Right lobe of liver (tissue), 6 donors: ENCODE measurements around the gene IL17F. TPM values are rescaled to one million over a fixed set of nuclear protein-coding genes. Genes with fewer than 3 reads are reported as not detected.

Experiments
- ATAC-seq, 4 donors: fragments of 200-7000 bp; cut with Tn5 transposase; one replicate each; pipeline ENCODE4 v1.9.1; 2020; ENCODE audit warnings: mild to moderate bottlenecking in 4 of 4, moderate library complexity in 4 of 4
- DNase-seq, 3 donors: peaks; one replicate each; pipeline ENCODE4 v3.0.0-alpha.2; 2020
- H3K27ac ChIP-seq, 3 donors: fragments of 200-600 bp; one replicate each; pipeline ENCODE4 v1.8.0; 2022
- H3K27me3 ChIP-seq, 2 donors: fragments of 200-600 bp; one replicate each; pipeline ENCODE4 v1.8.0; 2022
- H3K36me3 ChIP-seq, 4 donors: fragments of 200-600 bp; sonication (generic) in 1 of 4; one replicate each; pipeline versions ENCODE4 v1.5.1 to v1.8.0; 2017 to 2022; ENCODE audit warnings: control low read depth in 1 of 4
- H3K4me1 ChIP-seq, 4 donors: fragments of 200-600 bp; sonication (generic) in 1 of 4; one replicate each; pipeline versions ENCODE4 v1.5.1 to v1.8.0; 2017 to 2022; ENCODE audit warnings: control low read depth in 1 of 4
- H3K4me3 ChIP-seq, 3 donors: fragments of 200-600 bp; one replicate each; pipeline ENCODE4 v1.8.0; 2022
- H3K9me3 ChIP-seq, 4 donors: fragments of 200-600 bp; sonication (generic) in 1 of 4; one replicate each; pipeline versions ENCODE4 v1.5.1 to v1.8.0; 2017 to 2022; ENCODE audit warnings: control low read depth in 1 of 4
- CTCF ChIP-seq, 4 donors: fragments of 200-600 bp in 3 of 4; fragments of 450-650 bp in 1 of 4; IDR thresholded peaks; one replicate each; pipeline versions ENCODE4 v1.5.1 to v1.8.0; 2016 to 2022; ENCODE audit warnings: antibody characterized with exemption in 4 of 4, mild to moderate bottlenecking in 2 of 4
- POLR2A ChIP-seq: fragments of 450-650 bp; IDR thresholded peaks from one replicate; pipeline ENCODE4 v1.6.1; 2017; ENCODE audit warnings: antibody characterized with exemption, mild to moderate bottlenecking
- WGBS: methylation state at CpG from one replicate; pipeline ENCODE4 v1.1.6; 2018; ENCODE audit warnings: low coverage, low lambda C conversion rate; ENCODE audit not compliant: insufficient coverage; ENCODE audit errors: missing lambda C conversion rate; 5-methylcytosine and 5-hydroxymethylcytosine counted together
- intact Hi-C, 2 donors: fragments of 100-400 bp; cut with DNase I; formaldehyde crosslinking; loops; one replicate each; pipeline versions ENCODE4 v1.11.2 to v1.14.1; 2022
- total RNA-seq, 6 experiments: library from RNA; depleted of rRNA in 2 of 6; stranded (reverse); fragments of >200 nt in 2 of 6; fragmentation: NEBNext Ultra II Directional in 3 of 6; extraction: Animal tissue kit (Norgen Biotek cat#: 25700) in 3 of 6; gene quantifications; one replicate each; pipeline versions ENCODE4 v1.1.0 to v1.2.4, GENCODE V29; 2016 to 2023
- donor health status: DM: no; HTN: yes; CAD: no.
- donor health status: DM: no; HTN: no; CAD: no.
- donor health status: DM: no; HTN: no; CAD: no.
- donor health status: DM: no; HTN: yes; CAD: no.
- donor health status: DM: no; HTN: yes; CAD: no.

The IL17F gene
- total RNA-seq, 6 experiments from 2014 or later, result not detected

DNA sequence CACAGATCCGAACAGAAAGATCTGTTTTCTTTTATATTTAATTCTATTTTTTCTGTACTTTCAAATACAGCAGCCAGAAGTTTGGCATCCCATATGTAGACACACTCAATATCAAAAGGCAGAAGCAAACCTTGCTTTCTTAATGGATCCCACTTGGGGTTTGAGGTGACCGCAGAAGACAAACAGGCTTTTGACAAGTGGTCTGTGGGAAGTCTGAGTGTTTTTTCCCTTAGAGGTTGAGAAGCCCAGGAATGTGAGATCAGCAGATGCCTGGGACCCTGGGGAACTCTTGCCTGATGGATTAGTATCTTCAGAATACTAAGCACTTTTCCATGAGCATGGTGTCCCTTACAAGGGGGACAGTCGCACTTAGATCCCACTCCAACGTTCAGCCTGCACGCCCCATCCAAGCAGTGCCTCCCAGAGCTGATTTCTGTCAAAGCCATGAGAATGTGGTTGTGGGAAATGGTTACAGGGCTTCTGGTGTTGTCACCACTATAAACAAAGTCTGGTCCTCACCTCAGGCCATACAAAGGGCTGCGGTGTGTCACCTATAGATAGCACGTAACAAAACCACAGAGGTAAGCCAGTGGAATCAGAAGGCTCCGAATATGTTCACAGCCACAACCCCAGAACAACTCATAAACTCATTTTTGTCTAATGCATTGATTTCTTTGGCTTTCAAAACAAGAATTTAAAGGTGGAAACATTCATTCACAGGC, 12.7 kb downstream of the IL17F start:
- Histone ChIP-seq H3K36me3 (no peaks in the 10 kb centered on the region), H3K27ac (no peak overlapping the region), H3K9me3 (no peaks in the 10 kb centered on the region), H3K4me3 (no peak overlapping the region), H3K27me3 (no peaks in the 10 kb centered on the region), H3K4me1 (peaks cover 0 to 4% (median 0%) of the 10 kb centered on the region in 4 donors)
- DNase-seq (no peak), ATAC-seq (no peak)
- TF ChIP-seq POLR2A (no peak), CTCF (IDR thresholded peaks at IDR 0.05) (no peak)
- intact Hi-C loops, result no loop called here
- 87% methylated on average over 5 of the region's 8 CpGs for WGBS

DNA sequence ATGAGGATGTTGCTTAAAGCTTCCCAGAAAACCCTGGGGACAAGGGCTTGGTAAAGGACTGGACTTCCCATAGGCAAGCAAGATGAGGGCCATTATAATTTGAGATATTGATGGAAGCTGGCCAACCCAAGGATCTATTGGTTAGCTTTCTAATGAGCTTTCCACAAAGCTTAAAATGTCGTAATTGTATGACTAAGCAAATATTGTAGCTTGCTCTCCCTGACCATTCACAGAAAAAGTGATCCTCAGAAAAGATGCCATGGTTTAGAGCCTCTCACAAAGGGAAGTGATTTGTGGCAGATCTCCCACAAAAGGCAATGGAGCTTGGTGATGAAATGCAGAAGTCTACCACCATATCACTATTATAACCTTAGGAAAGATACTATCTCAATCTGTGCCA, 13.6 kb downstream of the IL17F start:
- Histone ChIP-seq H3K9me3 (no peaks in the 10 kb centered on the region), H3K27ac (no peak overlapping the region), H3K27me3 (no peaks in the 10 kb centered on the region), H3K4me1 (peaks cover 0 to 4% (median 0%) of the 10 kb centered on the region in 4 donors), H3K36me3 (no peaks in the 10 kb centered on the region), H3K4me3 (no peak overlapping the region)
- ATAC-seq (no peak), DNase-seq (no peak)
- no CpG with 5 or more reads among the region's 1 CpG for WGBS
- TF ChIP-seq POLR2A (no peak), CTCF (IDR thresholded peaks at IDR 0.05) (no peak)
- intact Hi-C loops, result no loop called here

DNA sequence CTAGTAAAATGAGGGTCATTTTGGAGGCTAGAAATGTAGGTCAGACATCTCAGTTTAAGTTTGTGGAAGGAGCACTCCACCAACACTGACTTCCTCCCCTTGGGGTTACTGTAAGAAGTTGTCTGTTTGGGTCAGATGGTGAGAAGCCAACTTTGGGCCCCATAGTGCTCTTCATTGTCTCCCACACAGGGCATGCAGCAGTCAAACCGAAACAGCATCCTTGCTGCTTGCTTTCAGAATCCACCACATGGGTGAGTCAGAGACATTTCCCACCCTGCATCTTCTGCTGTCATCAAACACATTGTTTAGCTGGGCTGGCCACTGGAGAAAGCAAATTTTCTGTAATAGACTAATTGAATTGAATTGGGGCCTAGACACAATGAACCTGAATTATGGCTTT, 16.8 kb downstream of the IL17F start:
- Histone ChIP-seq H3K36me3 (no peaks in the 10 kb centered on the region), H3K9me3 (no peaks in the 10 kb centered on the region), H3K4me1 (no peaks in the 10 kb centered on the region), H3K27ac (no peak overlapping the region), H3K27me3 (no peaks in the 10 kb centered on the region), H3K4me3 (no peak overlapping the region)
- DNase-seq (no peak), ATAC-seq (no peak)
- 60% methylated on average over 1 of the region's 1 CpG for WGBS
- intact Hi-C loops, result no loop called here
- TF ChIP-seq CTCF (IDR thresholded peaks at IDR 0.05), result no peak
- TF ChIP-seq POLR2A, result no peak

GRCh38 chr6:52221302-52221701, 23.0 kb downstream of the IL17F start:
- no peaks in the 10 kb centered on the region for H3K9me3 ChIP-seq
- DNase-seq, result no peak
- no peak overlapping the region for H3K27ac ChIP-seq
- intact Hi-C loops, result no loop called here
- no peak for TF ChIP-seq CTCF (IDR thresholded peaks at IDR 0.05)
- TF ChIP-seq POLR2A, result no peak
- no peak for ATAC-seq
- 29% methylated on average over 3 of the region's 3 CpGs for WGBS
- no peaks in the 10 kb centered on the region for H3K36me3 ChIP-seq
- H3K4me3 ChIP-seq, result no peak overlapping the region
- no peaks in the 10 kb centered on the region for H3K4me1 ChIP-seq
- no peaks in the 10 kb centered on the region for H3K27me3 ChIP-seq
